Natural killer cell (primary cell): ENCODE measurements around the gene MRPL14. TPM values are rescaled to one million over a fixed set of nuclear protein-coding genes. Genes with fewer than 3 reads are reported as not detected.

Source experiments
- ATAC-seq, 3 donors: fragments of 150-1000 bp in 2 of 3; fragments of 200-7000 bp in 1 of 3; cut with Tn5 transposase; 1 replicate in 1 of 3; 2 replicates in 2 of 3; pipeline ENCODE4 v1.10.0; 2021; ENCODE audit warnings: mild to moderate bottlenecking in 2 of 3, moderate library complexity in 2 of 3
- DNase-seq, 2 donors: peaks; one replicate each; pipeline versions ENCODE4 v3.0.0 to v3.0.0-alpha.2; 2013 to 2021; ENCODE audit warnings: mixed read lengths in 1 of 2
- H3K27ac ChIP-seq: one replicate; pipeline ENCODE4 v1.5.1; 2013; ENCODE audit warnings: mild to moderate bottlenecking, low read length
- H3K27me3 ChIP-seq: one replicate; pipeline ENCODE4 v1.6.1; 2013; ENCODE audit warnings: low read length; ENCODE audit not compliant: control insufficient read depth, insufficient read depth
- H3K36me3 ChIP-seq: one replicate; pipeline ENCODE4 v1.6.1; 2013; ENCODE audit warnings: low read length; ENCODE audit not compliant: control insufficient read depth, insufficient read depth
- H3K4me1 ChIP-seq: one replicate; pipeline ENCODE4 v1.6.1; 2013; ENCODE audit warnings: low read length; ENCODE audit not compliant: control insufficient read depth, insufficient read depth
- H3K4me3 ChIP-seq: one replicate; pipeline ENCODE4 v1.5.1; 2013; ENCODE audit warnings: low read length
- H3K9me3 ChIP-seq: one replicate; pipeline ENCODE4 v1.6.1; 2013; ENCODE audit warnings: low read length; ENCODE audit not compliant: control insufficient read depth, insufficient read depth
- H3K27ac Mint-ChIP-seq, 2 donors: one replicate each; pipeline ENCODE4 v1.8.0; 2022; ENCODE audit warnings: mild to moderate bottlenecking in 2 of 2, mixed read lengths in 2 of 2, moderate library complexity in 1 of 2
- H3K27me3 Mint-ChIP-seq, 2 donors: one replicate each; pipeline ENCODE4 v1.8.0; 2022; ENCODE audit warnings: low read depth in 2 of 2, mixed read lengths in 2 of 2
- H3K36me3 Mint-ChIP-seq: one replicate; pipeline ENCODE4 v1.8.0; 2022; ENCODE audit warnings: mixed read lengths
- H3K4me1 Mint-ChIP-seq, 2 donors: one replicate each; pipeline ENCODE4 v1.8.0; 2022; ENCODE audit warnings: mixed read lengths in 2 of 2
- H3K4me3 Mint-ChIP-seq: one replicate; pipeline ENCODE4 v1.8.0; 2022; ENCODE audit warnings: mild to moderate bottlenecking, moderate library complexity, mixed read lengths
- H3K9me3 Mint-ChIP-seq, 2 donors: one replicate each; pipeline ENCODE4 v1.8.0; 2022; ENCODE audit warnings: mixed read lengths in 2 of 2
- WGBS: methylation state at CpG from one replicate; pipeline ENCODE4 v1.1.7; 2013; ENCODE audit warnings: missing lambda C conversion rate; ENCODE audit not compliant: insufficient coverage; 5-methylcytosine and 5-hydroxymethylcytosine counted together
- intact Hi-C: fragments of 100-400 bp; cut with micrococcal nuclease; formaldehyde crosslinking; loops from one replicate; pipeline ENCODE4 v1.14.2; 2022
- total RNA-seq, 4 donors: library from RNA; stranded (reverse); fragments of 120-200 nt in 1 of 4; gene quantifications; one replicate each; pipeline versions ENCODE4 v1.2.3 to v1.2.4, GENCODE V29; 2013 to 2022
- TF ChIP-seq, protein P1 (sequence below): fragments of 200-600 bp; IDR thresholded peaks from one replicate; pipeline ENCODE4 v1.8.0; 2022; ENCODE audit warnings: antibody characterized with exemption

Gene MRPL14
- total RNA-seq, 3 donors from 2014 or later (not counting 1 experiment from before 2014, with no cell fraction given) = 14.9 to 16.2 (median 16.0) TPM

DNA sequence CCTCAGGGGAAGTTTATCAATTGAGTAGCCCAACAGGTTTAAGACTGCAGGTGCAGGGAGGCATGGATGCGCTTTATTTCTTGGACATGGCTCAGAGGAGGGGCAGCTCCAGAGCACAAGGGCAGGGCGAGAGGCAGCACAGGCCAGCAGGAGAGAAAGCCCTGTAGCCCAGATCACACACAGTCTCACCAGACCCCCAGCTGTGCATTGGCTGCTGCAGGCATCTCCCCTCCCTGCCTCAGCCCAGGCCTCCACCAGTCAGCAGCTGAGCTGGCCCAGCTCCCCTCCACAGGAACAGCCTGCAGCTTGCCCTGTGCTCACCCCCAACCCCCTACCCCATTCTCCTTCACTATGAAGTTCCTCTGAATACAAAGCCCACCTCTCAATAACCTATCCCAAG, 24.7 kb downstream of the MRPL14 start:
- H3K4me3 Mint-ChIP-seq = no peak overlapping the region
- no peaks in the 10 kb centered on the region for H3K27me3 ChIP-seq
- no peaks in the 10 kb centered on the region for H3K9me3 Mint-ChIP-seq
- H3K4me3 ChIP-seq = no peak overlapping the region
- 100% methylated on average over 2 of the region's 2 CpGs for whole genome bisulfite sequencing
- peaks cover 25% of the 10 kb centered on the region for H3K4me1 ChIP-seq
- no peaks in the 10 kb centered on the region for H3K36me3 Mint-ChIP-seq
- H3K9me3 ChIP-seq = no peaks in the 10 kb centered on the region
- H3K36me3 ChIP-seq = peaks cover 10% of the 10 kb centered on the region
- peak overlapping the region in 1 of 2 donors; percentile 3 for H3K27ac Mint-ChIP-seq
- no peaks in the 10 kb centered on the region for H3K27me3 Mint-ChIP-seq
- ATAC-seq = no peak
- H3K27ac ChIP-seq = no peak overlapping the region
- peaks cover 24 to 42% of the 10 kb centered on the region in 2 donors for H3K4me1 Mint-ChIP-seq
- intact Hi-C loops = no loop called here
- TF ChIP-seq, protein P1, sequence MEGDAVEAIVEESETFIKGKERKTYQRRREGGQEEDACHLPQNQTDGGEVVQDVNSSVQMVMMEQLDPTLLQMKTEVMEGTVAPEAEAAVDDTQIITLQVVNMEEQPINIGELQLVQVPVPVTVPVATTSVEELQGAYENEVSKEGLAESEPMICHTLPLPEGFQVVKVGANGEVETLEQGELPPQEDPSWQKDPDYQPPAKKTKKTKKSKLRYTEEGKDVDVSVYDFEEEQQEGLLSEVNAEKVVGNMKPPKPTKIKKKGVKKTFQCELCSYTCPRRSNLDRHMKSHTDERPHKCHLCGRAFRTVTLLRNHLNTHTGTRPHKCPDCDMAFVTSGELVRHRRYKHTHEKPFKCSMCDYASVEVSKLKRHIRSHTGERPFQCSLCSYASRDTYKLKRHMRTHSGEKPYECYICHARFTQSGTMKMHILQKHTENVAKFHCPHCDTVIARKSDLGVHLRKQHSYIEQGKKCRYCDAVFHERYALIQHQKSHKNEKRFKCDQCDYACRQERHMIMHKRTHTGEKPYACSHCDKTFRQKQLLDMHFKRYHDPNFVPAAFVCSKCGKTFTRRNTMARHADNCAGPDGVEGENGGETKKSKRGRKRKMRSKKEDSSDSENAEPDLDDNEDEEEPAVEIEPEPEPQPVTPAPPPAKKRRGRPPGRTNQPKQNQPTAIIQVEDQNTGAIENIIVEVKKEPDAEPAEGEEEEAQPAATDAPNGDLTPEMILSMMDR = no peak
- DNase-seq = no peak

DNA sequence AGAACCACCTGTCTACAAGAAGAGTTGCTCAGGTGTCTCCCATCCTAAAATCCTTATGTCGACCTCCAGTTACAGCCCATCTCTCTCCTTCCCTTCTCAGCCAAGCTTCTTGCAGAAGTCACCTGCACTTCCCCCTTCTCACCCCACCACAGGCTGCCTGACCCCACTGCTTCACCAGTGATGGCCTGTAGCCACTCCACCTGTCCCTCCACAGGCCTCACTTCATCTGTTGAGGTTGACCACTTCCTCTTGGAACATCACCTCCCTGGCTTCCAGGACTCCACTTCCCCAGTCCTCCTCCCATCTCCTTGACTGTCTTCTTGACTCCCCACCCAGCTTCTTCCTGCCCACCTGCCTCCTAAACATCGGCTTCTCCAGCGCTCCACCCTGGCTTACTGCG, 25.4 kb downstream of the MRPL14 start:
- no peak overlapping the region for H3K4me3 Mint-ChIP-seq
- no peak for ATAC-seq
- peaks cover 24 to 44% of the 10 kb centered on the region in 2 donors for H3K4me1 Mint-ChIP-seq
- H3K27ac Mint-ChIP-seq = peak overlapping the region; percentile 3 to 12
- no peaks in the 10 kb centered on the region for H3K36me3 Mint-ChIP-seq
- TF ChIP-seq, protein P1 = no peak
- H3K36me3 ChIP-seq = peaks cover 10% of the 10 kb centered on the region
- H3K27me3 Mint-ChIP-seq = no peaks in the 10 kb centered on the region
- WGBS = 81% methylated on average over 4 of the region's 4 CpGs
- DNase-seq = no peak
- no peaks in the 10 kb centered on the region for H3K9me3 Mint-ChIP-seq
- H3K4me3 ChIP-seq = no peak overlapping the region
- no peaks in the 10 kb centered on the region for H3K9me3 ChIP-seq
- peaks cover 25% of the 10 kb centered on the region for H3K4me1 ChIP-seq
- intact Hi-C loops = no loop called here
- no peak overlapping the region for H3K27ac ChIP-seq
- no peaks in the 10 kb centered on the region for H3K27me3 ChIP-seq

DNA sequence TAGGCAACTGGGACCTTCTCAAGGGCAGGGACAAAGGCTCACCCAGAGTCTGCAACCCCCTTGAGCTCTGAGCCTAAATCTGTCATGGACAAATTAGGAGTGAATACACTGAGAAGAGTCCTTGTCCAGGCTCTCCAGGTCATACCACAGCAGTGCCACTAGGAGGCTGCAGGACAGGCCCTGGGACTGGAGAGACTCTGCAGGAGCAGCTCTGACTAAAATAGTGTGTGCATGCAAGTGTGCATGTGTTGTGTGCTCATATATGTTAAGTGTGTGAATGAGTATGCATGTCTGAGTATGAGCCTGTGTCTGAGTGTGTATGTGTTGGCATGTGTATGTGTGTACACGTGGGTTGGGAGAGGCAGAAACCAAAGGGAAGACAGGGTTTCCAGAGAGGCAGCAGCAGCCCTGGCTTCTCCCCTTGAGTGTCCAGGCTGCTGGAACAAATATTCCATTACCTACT, 27.1 kb downstream of the MRPL14 start:
- Mint-ChIP-seq H3K9me3 (no peaks in the 10 kb centered on the region), H3K27me3 (no peaks in the 10 kb centered on the region), H3K4me3 (no peak overlapping the region), H3K36me3 (no peaks in the 10 kb centered on the region), H3K4me1 (peaks cover 28 to 42% of the 10 kb centered on the region in 2 donors), H3K27ac (no peak overlapping the region)
- Histone ChIP-seq H3K27ac (no peak overlapping the region), H3K9me3 (no peaks in the 10 kb centered on the region), H3K4me3 (no peak overlapping the region), H3K27me3 (no peaks in the 10 kb centered on the region), H3K4me1 (peaks cover 25% of the 10 kb centered on the region), H3K36me3 (peaks cover 10% of the 10 kb centered on the region)
- peak in 1 of 2 donors; percentile 41 for DNase-seq
- WGBS = 100% methylated on average over 1 of the region's 1 CpG
- intact Hi-C loops = no loop called here
- peak in 2 of 3 donors; percentile 43 to 48 for ATAC-seq
- TF ChIP-seq, protein P1 = no peak

DNA sequence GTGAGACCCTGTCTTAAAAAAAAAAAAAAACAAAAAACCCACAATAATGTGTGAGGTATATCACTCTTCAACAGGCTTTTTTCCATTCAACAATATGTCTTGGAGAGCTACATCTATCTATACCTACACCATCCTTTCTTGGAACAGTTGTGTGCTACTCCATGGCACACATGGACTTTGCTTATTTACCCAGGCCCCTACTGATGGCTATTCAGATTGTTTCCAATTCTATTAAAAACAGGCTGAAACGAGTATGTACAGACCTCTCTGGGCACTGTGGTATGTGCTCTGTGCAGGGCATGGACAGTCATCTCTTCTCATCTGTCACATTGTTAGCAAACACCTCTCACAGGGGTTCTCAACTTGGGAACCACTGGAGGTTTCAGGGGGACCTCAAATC, 28.1 kb downstream of the MRPL14 start:
- no peak overlapping the region for H3K4me3 Mint-ChIP-seq
- intact Hi-C loops = no loop called here
- DNase-seq (no peak), ATAC-seq (no peak)
- TF ChIP-seq, protein P1 = no peak
- Histone ChIP-seq H3K4me3 (no peak overlapping the region), H3K27me3 (no peaks in the 10 kb centered on the region), H3K9me3 (no peaks in the 10 kb centered on the region), H3K36me3 (peaks cover 5% of the 10 kb centered on the region), H3K4me1 (peaks cover 17% of the 10 kb centered on the region), H3K27ac (no peak overlapping the region)
- no peaks in the 10 kb centered on the region for H3K36me3 Mint-ChIP-seq
- H3K27me3 Mint-ChIP-seq = no peaks in the 10 kb centered on the region
- 89% methylated on average over 1 of the region's 1 CpG for WGBS
- no peaks in the 10 kb centered on the region for H3K9me3 Mint-ChIP-seq
- H3K27ac Mint-ChIP-seq = no peak overlapping the region
- H3K4me1 Mint-ChIP-seq = peaks cover 21 to 35% of the 10 kb centered on the region in 2 donors
